ENCODE results near the gene CEACAM6.

- TF ChIP-seq CTCF (IDR thresholded peaks at IDR 0.05) = no peak
- no peak for TF ChIP-seq POLR2A (IDR thresholded peaks at IDR 0.05)
These were observed 29.4 kb downstream of the CEACAM6 start for GRCh38 chr19:41784743-41785142.
